ES-I3 (cell line): Measurements from ENCODE around the gene TTC24.
"Not testable (repeated sequence)": the region's sequence is repeated elsewhere in the genome, so short reads cannot be mapped to it uniquely, and the experiment has no call there.

Source experiments
- H3K36me3 ChIP-seq: 2 replicates; pipeline ENCODE4 v1.6.1; 2013; ENCODE audit warnings: mild to moderate bottlenecking, low read length, control low read depth, moderate library complexity; ENCODE audit not compliant: insufficient read depth
- H3K4me1 ChIP-seq: 2 replicates; pipeline ENCODE4 v1.6.1; 2013; ENCODE audit warnings: mild to moderate bottlenecking, control low read depth, low read length; ENCODE audit not compliant: insufficient read depth
- H3K9ac ChIP-seq: 2 replicates; pipeline ENCODE4 v1.6.1; 2013; ENCODE audit warnings: low read depth, mild to moderate bottlenecking, low read length, moderate library complexity
- H3K9me3 ChIP-seq: 2 replicates; pipeline ENCODE4 v1.6.1; 2013; ENCODE audit warnings: mild to moderate bottlenecking, low read length, moderate library complexity; ENCODE audit not compliant: control insufficient read depth, insufficient read depth

The TTC24 gene

DNA sequence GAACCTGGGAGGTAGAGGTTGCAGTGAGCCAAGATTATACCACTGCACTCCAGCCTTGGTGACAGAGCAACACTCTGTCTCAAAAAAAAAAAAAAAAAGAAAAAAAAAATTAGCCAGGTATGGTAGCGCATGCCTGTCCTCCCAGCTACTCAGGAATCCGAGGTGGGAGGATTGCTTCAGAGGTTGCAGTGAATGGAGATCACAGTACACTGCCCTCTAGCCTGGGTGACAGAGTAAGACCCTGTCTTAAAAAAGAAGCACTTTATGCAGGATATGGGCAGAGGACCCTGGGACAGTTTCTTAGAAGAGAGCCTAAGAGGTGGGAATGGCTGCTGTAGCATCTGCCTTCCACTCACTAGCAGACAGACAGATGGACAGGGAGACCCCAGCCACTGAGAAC lies 30.1 kb upstream of the TTC24 start:
- peaks cover 5% of the 10 kb centered on the region for H3K36me3 ChIP-seq
- no peak overlapping the region for H3K9ac ChIP-seq
- no peaks in the 10 kb centered on the region for H3K4me1 ChIP-seq
- H3K9me3 ChIP-seq, result no peaks in the 10 kb centered on the region

DNA sequence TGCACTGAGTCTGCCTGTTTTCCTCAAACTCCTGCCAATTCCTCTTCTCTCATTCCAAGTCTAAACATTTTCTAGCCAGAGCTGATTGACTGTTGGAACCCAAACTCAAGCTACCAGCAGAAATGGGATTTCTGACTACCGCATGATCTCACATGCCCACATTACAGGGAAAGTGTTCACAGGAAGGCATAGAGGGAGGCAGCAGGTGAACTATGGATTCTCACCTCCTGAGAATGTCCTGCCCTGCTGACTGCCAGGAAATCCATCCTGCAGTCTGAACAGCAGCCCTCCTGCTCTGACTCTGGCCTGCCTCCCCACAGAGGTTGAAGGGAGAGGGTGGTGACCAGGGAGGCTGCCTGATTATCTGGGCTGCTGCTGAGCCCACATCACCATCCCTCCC lies 29.7 kb upstream of the TTC24 start:
- H3K4me1 ChIP-seq, result no peaks in the 10 kb centered on the region
- no peak overlapping the region for H3K9ac ChIP-seq
- peaks cover 8% of the 10 kb centered on the region for H3K36me3 ChIP-seq

GRCh38 chr1:156550346-156550745 lies 29.2 kb upstream of the TTC24 start:
- Histone ChIP-seq H3K36me3 (peaks cover 4% of the 10 kb centered on the region), H3K4me1 (no peaks in the 10 kb centered on the region), H3K9ac (no peak overlapping the region), H3K9me3 (no peaks in the 10 kb centered on the region)

More for the DNA sequence above, 29.7 kb upstream of the TTC24 start:
- no peaks in the 10 kb centered on the region for H3K9me3 ChIP-seq

- H3K4me1 ChIP-seq, result no peaks in the 10 kb centered on the region
- no peaks in the 10 kb centered on the region for H3K9me3 ChIP-seq
- H3K9ac ChIP-seq, result no peak overlapping the region
- H3K36me3 ChIP-seq, result peaks cover 9% of the 10 kb centered on the region
Observed at GRCh38 chr1:156551066-156551643, 28.4 kb upstream of the TTC24 start.

DNA sequence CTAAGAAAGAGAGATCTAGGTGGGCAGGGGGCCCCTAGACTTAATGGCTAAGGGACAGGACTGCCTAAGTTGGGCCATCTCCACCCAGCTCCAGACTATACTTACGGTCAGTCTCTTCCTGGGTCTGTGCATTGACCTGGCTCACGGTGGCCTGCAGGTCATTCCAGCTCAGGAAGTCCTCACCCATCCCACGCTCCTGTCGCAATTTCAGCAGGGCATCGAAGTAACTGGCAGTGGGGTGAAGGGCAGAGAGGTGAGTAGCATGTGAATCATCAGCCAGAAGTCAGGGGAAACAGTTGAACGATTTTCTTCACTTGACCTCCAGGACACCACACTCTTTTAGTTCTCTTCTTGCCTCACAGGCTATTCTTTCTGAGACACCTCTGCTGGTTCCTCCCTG lies 27.7 kb upstream of the TTC24 start:
- Histone ChIP-seq H3K9me3 (no peaks in the 10 kb centered on the region), H3K9ac (no peak overlapping the region), H3K4me1 (no peaks in the 10 kb centered on the region), H3K36me3 (peaks cover 9% of the 10 kb centered on the region)

DNA sequence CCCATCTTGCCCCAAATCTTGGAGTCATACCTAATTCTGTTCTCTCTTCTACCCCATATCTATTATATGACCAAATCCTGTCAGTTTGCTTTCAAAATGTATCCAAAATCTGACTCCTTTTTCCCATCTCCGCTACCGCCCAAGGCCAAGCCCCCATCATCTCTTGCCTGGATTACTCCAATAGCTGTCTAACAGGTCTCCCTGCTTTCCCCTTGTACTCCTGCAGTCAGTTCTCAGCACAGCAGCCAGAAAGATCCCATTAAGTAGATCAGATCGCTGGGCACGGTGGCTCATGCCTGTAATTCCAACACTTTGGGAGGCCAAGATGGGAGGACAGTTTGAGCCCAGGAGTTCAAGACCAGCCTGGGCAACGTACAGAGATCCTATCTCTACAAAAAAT lies 27.0 kb upstream of the TTC24 start:
- Histone ChIP-seq H3K9ac (no peak overlapping the region), H3K36me3 (peaks cover 9% of the 10 kb centered on the region), H3K9me3 (no peaks in the 10 kb centered on the region), H3K4me1 (no peaks in the 10 kb centered on the region)

DNA sequence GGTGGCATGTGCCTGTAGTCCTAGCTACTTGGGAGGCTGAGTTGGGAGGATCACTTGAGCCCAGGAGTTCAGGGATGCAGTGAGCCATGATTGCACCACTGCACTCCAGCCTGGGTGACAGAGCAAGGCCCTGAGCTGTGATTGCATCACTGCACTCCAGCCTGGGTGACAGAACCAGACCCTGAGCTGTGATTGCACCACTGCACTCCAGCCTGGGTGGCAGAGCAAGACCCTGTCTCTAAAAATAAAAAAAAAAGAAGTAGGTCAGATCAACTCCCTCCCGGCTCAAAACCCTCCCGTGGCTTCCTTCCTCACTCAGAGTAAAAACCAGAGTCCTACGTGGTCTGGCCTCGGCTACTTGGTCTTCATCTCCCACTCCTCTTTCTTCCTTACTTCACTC lies 26.6 kb upstream of the TTC24 start:
- not testable (repeated sequence) for H3K36me3 ChIP-seq, H3K4me1 ChIP-seq, H3K9me3 ChIP-seq, H3K9ac ChIP-seq

DNA sequence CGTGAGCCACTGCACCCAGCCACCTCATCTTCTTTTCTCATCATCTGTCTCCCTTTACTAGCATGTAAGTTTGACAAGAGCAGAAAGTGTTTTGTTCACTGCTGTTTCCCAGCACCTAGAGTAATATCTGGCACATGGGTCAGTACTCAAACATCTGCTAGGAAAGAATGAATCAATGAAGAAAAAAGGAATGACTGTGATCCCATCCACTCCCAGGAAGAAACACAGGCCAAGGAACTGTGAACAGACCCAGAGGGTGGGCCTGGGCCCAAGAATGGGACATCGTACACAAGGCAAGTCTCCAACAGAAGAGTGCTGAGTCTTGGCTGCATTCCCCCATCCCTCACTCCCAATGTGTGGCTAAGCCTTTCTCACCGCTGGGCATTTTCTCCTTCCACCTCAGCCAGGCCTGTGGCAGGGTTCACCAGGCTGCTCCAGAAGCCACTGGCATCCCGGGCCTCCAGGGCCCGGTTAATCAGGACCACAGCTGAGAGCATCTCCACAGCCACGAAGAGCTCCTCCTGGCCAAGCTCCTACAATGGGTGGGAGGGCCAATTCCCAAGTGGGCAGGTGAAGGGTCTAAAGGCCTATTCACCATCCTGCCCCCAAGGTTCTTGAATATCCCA lies 25.6 kb upstream of the TTC24 start:
- H3K9ac ChIP-seq, result no peak overlapping the region
- peaks cover 9% of the 10 kb centered on the region for H3K36me3 ChIP-seq
- no peaks in the 10 kb centered on the region for H3K9me3 ChIP-seq
- no peaks in the 10 kb centered on the region for H3K4me1 ChIP-seq

DNA sequence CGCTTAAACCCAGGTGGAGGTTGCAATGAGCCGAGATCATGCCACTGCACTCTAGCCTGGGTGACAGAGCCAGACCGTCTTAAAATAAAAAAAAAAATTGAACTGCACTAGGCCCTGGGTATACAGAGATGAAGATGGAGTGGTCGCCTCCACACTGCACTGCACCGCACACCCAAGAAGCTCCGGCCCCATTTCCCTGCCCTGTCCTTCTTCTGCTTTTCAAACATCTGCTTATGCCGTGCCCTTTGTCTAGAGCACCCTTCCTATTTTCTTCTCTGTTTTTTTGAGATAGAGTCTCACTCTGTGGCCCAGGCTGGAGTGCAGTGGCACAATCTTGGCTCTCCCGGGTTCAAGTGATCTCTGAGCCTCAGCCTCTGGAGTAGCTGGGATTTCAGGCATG lies 24.6 kb upstream of the TTC24 start:
- H3K9me3 ChIP-seq, result no peaks in the 10 kb centered on the region
- H3K4me1 ChIP-seq, result no peaks in the 10 kb centered on the region
- no peak overlapping the region for H3K9ac ChIP-seq
- peaks cover 9% of the 10 kb centered on the region for H3K36me3 ChIP-seq

GRCh38 chr1:156555715-156556114 lies 23.8 kb upstream of the TTC24 start:
- H3K36me3 ChIP-seq, result peaks cover 9% of the 10 kb centered on the region
- H3K4me1 ChIP-seq, result no peaks in the 10 kb centered on the region
- H3K9ac ChIP-seq, result no peak overlapping the region
- no peaks in the 10 kb centered on the region for H3K9me3 ChIP-seq

GRCh38 chr1:156556354-156556753 lies 23.2 kb upstream of the TTC24 start:
- H3K4me1 ChIP-seq, result no peaks in the 10 kb centered on the region
- H3K36me3 ChIP-seq, result peaks cover 9% of the 10 kb centered on the region
- no peak overlapping the region for H3K9ac ChIP-seq
- no peaks in the 10 kb centered on the region for H3K9me3 ChIP-seq

GRCh38 chr1:156559086-156559796 lies 20.3 kb upstream of the TTC24 start:
- no peaks in the 10 kb centered on the region for H3K9me3 ChIP-seq
- H3K9ac ChIP-seq, result no peak overlapping the region
- no peaks in the 10 kb centered on the region for H3K4me1 ChIP-seq
- peaks cover 14% of the 10 kb centered on the region for H3K36me3 ChIP-seq

- no peak overlapping the region for H3K9ac ChIP-seq
- peaks cover 10% of the 10 kb centered on the region for H3K36me3 ChIP-seq
- no peaks in the 10 kb centered on the region for H3K4me1 ChIP-seq
- H3K9me3 ChIP-seq, result no peaks in the 10 kb centered on the region
Observed at GRCh38 chr1:156559797-156560385, 19.6 kb upstream of the TTC24 start.

- no peak overlapping the region for H3K9ac ChIP-seq
- no peaks in the 10 kb centered on the region for H3K4me1 ChIP-seq
- peaks cover 10% of the 10 kb centered on the region for H3K36me3 ChIP-seq
- no peaks in the 10 kb centered on the region for H3K9me3 ChIP-seq
Observed at GRCh38 chr1:156560585-156561163, 18.8 kb upstream of the TTC24 start.
